Nephron progenitor cell (in vitro differentiated cells): Measurements from ENCODE around the gene ZFHX3.

ENCODE experiments used
- DNase-seq: peaks from one replicate; pipeline ENCODE4 v3.0.0; 2021
- H3K27ac Mint-ChIP-seq: 2 replicates; pipeline ENCODE4 v1.8.0; 2021; ENCODE audit warnings: mild to moderate bottlenecking, moderate library complexity, mixed read lengths
- H3K27me3 Mint-ChIP-seq: 2 replicates; pipeline ENCODE4 v1.8.0; 2021; ENCODE audit warnings: mild to moderate bottlenecking, low read depth, mixed read lengths; ENCODE audit not compliant: poor library complexity
- H3K36me3 Mint-ChIP-seq: 2 replicates; pipeline ENCODE4 v1.8.0; 2021; ENCODE audit warnings: low read depth, mixed read lengths
- H3K4me1 Mint-ChIP-seq: 2 replicates; pipeline ENCODE4 v1.8.0; 2021; ENCODE audit warnings: mixed read lengths
- H3K4me3 Mint-ChIP-seq: 2 replicates; pipeline ENCODE4 v1.8.0; 2021; ENCODE audit warnings: mild to moderate bottlenecking, moderate library complexity, mixed read lengths
- H3K9me3 Mint-ChIP-seq: 2 replicates; pipeline ENCODE4 v1.8.0; 2021; ENCODE audit warnings: mild to moderate bottlenecking, moderate library complexity, mixed read lengths
- TF ChIP-seq, protein P1 (sequence below): fragments of 200-600 bp; sonication (generic); IDR thresholded peaks from 2 replicates; pipeline ENCODE4 v1.5.0; 2021; ENCODE audit warnings: antibody characterized with exemption

ZFHX3 gene

DNA sequence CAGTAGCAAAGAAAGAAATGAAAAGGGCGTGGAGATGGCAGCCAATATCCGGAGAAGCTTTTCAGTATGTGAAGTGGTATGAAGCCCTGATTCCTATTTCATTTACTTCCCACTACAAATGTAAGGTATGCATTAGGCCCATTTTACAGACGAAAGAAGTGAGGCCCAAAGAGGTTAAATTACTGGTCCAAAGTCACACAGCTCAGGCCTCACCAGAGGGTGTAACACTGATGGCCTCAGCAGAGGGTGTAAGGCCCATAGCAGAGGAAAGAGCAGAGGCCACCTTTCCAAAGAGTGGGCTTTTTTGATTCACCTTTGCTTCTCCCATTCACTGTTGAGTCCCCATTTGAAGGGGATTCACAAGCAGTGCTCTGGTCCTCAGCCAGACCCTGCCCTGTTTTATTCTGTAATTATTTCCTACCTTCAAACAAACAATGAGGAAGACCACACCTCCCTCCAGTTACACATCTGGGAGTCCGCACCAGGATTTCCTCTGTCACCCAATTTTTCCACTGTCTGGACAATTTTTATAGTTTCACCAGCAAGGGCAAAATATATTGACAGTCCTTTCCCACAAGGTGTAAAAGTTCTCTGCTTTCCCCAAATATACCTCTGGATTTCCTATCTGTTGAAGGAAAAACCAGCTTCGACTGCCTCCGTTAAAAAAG is 7.1 kb downstream of the ZFHX3 start:
- H3K4me3 Mint-ChIP-seq, result no peak overlapping the region
- H3K27ac Mint-ChIP-seq, result no peak overlapping the region
- no peaks in the 10 kb centered on the region for H3K36me3 Mint-ChIP-seq
- no peaks in the 10 kb centered on the region for H3K9me3 Mint-ChIP-seq
- peaks cover 99% of the 10 kb centered on the region for H3K4me1 Mint-ChIP-seq
- peaks cover 8% of the 10 kb centered on the region for H3K27me3 Mint-ChIP-seq
- TF ChIP-seq, protein P1, sequence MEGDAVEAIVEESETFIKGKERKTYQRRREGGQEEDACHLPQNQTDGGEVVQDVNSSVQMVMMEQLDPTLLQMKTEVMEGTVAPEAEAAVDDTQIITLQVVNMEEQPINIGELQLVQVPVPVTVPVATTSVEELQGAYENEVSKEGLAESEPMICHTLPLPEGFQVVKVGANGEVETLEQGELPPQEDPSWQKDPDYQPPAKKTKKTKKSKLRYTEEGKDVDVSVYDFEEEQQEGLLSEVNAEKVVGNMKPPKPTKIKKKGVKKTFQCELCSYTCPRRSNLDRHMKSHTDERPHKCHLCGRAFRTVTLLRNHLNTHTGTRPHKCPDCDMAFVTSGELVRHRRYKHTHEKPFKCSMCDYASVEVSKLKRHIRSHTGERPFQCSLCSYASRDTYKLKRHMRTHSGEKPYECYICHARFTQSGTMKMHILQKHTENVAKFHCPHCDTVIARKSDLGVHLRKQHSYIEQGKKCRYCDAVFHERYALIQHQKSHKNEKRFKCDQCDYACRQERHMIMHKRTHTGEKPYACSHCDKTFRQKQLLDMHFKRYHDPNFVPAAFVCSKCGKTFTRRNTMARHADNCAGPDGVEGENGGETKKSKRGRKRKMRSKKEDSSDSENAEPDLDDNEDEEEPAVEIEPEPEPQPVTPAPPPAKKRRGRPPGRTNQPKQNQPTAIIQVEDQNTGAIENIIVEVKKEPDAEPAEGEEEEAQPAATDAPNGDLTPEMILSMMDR, result no peak
- no peak for DNase-seq

DNA sequence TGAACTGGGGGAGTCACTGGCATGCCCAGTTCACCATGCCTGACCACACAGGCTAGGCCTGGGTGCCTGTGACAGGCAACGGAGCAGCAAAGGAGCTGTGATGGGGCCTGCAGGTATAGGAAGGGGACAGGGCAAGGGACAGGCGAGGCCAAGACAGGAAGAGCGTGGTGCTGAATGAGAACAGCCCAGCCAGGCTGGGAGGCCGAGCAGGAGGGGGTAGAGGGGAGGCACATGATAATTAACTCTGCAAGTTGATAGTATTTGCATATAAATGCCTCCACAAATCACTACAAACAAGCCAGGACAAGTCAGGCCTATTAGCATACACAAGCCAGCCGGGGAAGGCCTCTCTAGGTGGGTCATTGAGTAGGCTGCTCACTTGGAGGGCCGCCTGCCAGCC is 7.8 kb downstream of the ZFHX3 start:
- Mint-ChIP-seq H3K36me3 (no peaks in the 10 kb centered on the region), H3K4me3 (no peak overlapping the region), H3K27ac (peak overlapping the region; percentile 61), H3K9me3 (no peaks in the 10 kb centered on the region), H3K4me1 (peaks cover 99% of the 10 kb centered on the region), H3K27me3 (peaks cover 8% of the 10 kb centered on the region)
- no peak for DNase-seq
- TF ChIP-seq, protein P1, result no peak

DNA sequence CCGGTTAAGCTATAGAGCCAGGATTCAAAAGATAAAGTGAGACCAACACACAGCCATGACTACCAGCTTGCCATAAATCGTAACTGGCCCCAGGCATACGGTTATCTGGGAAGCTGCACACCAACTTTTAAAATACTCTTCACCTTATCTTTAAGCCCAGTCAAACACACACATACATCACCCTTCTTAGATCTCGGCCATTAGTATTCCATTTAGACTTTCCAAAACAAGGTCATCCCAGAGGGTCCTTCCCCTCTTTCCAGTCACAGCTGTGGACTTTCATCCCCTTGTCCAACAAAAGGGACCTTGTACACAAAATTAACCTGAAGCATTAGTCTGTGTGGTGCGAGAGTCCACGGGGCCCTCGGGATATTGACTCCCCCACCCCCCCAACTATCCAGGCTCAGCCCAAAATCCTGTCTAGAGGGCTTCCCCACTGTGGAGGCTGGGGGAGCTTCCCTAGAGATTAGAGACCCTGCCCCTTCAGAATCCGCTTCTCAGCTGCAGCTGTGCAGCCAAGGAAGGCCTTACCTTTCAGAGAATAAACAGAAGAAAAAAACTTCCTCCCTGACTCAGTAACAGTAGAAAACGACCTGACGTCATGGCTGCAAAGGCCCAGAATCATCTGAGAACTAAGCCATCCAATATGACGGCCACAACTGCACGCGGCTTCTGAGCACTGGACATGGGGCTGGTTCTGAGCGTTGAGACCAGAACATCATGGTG is 9.9 kb downstream of the ZFHX3 start:
- TF ChIP-seq, protein P1, result no peak
- Mint-ChIP-seq H3K4me3 (peak overlapping the region; percentile 75), H3K36me3 (no peaks in the 10 kb centered on the region), H3K27me3 (peaks cover 5% of the 10 kb centered on the region), H3K9me3 (no peaks in the 10 kb centered on the region), H3K27ac (peak overlapping the region; percentile 80), H3K4me1 (peaks cover 99% of the 10 kb centered on the region)
- DNase-seq, result no peak

DNA sequence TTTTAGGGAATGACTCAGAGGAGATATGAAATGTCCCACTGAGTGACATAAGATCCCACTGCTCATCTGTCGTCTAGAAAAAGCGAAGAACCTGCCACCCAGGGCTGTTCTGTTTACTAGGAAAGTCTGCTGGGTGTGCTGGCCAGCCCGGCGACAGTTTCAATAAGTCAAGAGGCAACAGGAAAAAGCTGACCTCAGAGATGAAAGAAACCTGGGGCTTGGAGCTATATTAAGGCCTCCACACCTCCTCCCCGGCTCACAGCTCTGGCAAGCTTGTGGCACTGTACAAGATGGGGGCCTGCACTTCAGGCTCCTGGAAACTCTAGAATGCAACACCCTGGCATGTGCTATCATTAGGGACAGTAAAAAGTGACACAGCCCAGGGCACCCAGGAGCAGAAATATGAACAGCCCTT is 10.6 kb downstream of the ZFHX3 start:
- no peak for DNase-seq

DNA sequence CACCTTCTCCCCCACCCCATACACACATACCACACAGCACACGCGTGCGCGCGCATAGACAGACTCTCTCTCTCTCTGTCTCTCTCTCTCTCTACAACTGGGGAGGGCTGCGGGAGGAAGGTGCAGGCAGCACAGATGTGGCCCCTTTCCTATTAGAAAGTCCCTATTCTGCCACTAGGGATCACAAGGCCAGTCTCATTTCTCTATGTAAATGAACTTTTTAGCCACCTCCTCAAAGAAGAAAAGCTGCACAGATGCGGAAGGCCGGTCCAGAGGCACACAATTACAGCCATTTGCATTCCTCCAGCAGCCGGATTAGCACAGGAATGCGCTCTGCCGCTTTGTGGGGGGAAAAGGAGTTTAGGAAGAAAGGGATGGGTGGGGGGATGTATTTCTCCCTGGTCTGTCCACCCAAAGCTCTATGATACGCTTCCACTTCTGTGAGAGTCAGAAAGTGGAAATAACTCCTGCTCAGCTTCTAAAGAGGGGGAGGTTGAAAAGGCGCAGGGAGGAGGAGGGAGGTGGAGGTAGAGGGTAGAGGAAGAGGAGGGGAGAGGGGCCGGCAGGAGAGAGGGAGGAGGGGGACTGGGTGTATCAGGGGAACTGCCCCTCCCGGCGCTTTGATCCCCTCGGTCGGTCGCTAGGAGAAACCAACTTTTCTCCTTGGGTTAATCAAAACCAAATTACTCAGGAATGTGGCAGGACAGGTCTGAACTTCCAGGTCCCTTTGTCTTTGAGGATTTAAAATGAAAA is 11.7 kb downstream of the ZFHX3 start:
- Mint-ChIP-seq H3K4me3 (peak overlapping the region; percentile 75), H3K27ac (peak overlapping the region; percentile 77), H3K27me3 (no peaks in the 10 kb centered on the region), H3K4me1 (peaks cover 99% of the 10 kb centered on the region), H3K9me3 (no peaks in the 10 kb centered on the region), H3K36me3 (no peaks in the 10 kb centered on the region)
- TF ChIP-seq, protein P1, result no peak
- DNase-seq, result no peak

More for the DNA sequence above, 10.6 kb downstream of the ZFHX3 start:
- H3K9me3 Mint-ChIP-seq, result no peaks in the 10 kb centered on the region
- H3K4me1 Mint-ChIP-seq, result peaks cover 99% of the 10 kb centered on the region
- H3K4me3 Mint-ChIP-seq, result peak overlapping the region; percentile 75
- TF ChIP-seq, protein P1, result no peak
- H3K27me3 Mint-ChIP-seq, result no peaks in the 10 kb centered on the region
- peak overlapping the region; percentile 44 for H3K27ac Mint-ChIP-seq
- H3K36me3 Mint-ChIP-seq, result no peaks in the 10 kb centered on the region
